ENCODE measurements around the gene RAB35. TPM values are rescaled to one million over a fixed set of nuclear protein-coding genes. Genes with fewer than 3 reads are reported as not detected.

The RAB35 gene
- polyA plus RNA-seq, 1 of the 3 experiments (the other 2 are of a cell fraction) = 41.8 TPM

DNA sequence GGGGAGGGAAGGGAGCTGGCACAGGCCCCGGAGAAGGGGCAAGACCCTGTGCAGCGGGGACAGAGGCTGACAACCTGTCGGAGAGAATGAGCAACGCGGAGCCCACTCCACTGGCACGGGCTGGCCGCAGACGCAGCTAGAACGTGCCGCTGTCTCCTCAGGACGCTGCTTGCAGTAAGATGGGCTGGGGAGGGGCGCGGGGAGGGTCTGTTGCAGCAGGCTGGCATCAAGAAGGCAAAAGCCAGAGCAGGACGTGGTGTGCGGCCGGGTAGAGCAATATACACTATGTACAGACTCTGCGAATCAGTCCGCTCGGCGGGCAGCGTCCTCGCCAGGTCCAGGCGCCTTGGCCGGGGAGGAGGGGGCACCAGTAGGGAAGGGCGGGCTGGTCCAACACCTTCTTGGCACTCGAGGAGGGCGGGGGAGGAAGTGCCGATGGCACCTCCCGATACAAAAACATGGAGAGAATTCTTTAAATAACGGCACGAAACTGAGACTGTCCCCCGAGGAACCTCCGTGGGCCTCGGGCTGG is 19.8 kb downstream of the RAB35 start:
- no peak overlapping the region for H3K4me3 ChIP-seq (ENCODE audit: low read depth in 2 of 2, low read length in 1 of 2)
- H3K27me3 ChIP-seq (ENCODE audit: insufficient read depth) = no peaks in the 10 kb centered on the region
- H4K20me1 ChIP-seq (ENCODE audit: insufficient read depth) = peaks cover 29% of the 10 kb centered on the region
- H3K36me3 ChIP-seq (replicated peaks in 1 of 2; ENCODE audit: control insufficient read depth in 1 of 2, insufficient read depth in 2 of 2, low read length in 1 of 2) = peaks cover 0 to 49% of the 10 kb centered on the region in 2 experiments
- no peak overlapping the region for H3K9ac ChIP-seq
- no peak overlapping the region for H2AFZ ChIP-seq (ENCODE audit: low read depth)
- no peaks in the 10 kb centered on the region for H3K9me3 ChIP-seq
- no peaks in the 10 kb centered on the region for H3K9me2 ChIP-seq
- no peak overlapping the region for H3K27ac ChIP-seq (ENCODE audit: low read depth in 2 of 2, low read length in 1 of 2)
- H3K79me2 ChIP-seq (ENCODE audit: insufficient read depth) = peaks cover 33% of the 10 kb centered on the region
- H3F3A ChIP-seq (replicated peaks; ENCODE audit: insufficient read depth) = no peaks in the 10 kb centered on the region
- WGBS (ENCODE audit: low lambda C conversion rate) = 93% methylated on average over 34 of the region's 34 CpGs
- POLR2A ChIA-PET = interaction anchor here (0.7 kb wide), 1 partner anchor 105 kb away, joined by 4 read pairs; no protein-coding TSS in a partner anchor
- H3K4me2 ChIP-seq = no peak overlapping the region
- H3K4me1 ChIP-seq (ENCODE audit: control insufficient read depth in 1 of 2, insufficient read depth in 2 of 2, low read depth in 1 of 2, low read length in 1 of 2) = peaks cover 0 to 64% of the 10 kb centered on the region in 2 experiments; a peak in 1 of 4 replicates
- TF ChIP-seq ELF1 (IDR thresholded peaks at IDR 0.05) (no peak), YY1 (IDR thresholded peaks at IDR 0.05; ENCODE audit: low read depth) (no peak), CHD2 (IDR thresholded peaks at IDR 0.05; ENCODE audit: low read length, partially characterized antibody) (no peak)
- TF ChIP-seq, protein P1, sequence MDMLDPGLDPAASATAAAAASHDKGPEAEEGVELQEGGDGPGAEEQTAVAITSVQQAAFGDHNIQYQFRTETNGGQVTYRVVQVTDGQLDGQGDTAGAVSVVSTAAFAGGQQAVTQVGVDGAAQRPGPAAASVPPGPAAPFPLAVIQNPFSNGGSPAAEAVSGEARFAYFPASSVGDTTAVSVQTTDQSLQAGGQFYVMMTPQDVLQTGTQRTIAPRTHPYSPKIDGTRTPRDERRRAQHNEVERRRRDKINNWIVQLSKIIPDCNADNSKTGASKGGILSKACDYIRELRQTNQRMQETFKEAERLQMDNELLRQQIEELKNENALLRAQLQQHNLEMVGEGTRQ (IDR thresholded peaks at IDR 0.05; ENCODE audit: borderline replicate concordance, low read depth, low read length) = no peak
- CTCF ChIA-PET = interaction anchor here (0.7 kb wide), 1 partner anchor 331 kb away, joined by 3 read pairs; no protein-coding TSS in a partner anchor
- DNase-seq = no peak

DNA sequence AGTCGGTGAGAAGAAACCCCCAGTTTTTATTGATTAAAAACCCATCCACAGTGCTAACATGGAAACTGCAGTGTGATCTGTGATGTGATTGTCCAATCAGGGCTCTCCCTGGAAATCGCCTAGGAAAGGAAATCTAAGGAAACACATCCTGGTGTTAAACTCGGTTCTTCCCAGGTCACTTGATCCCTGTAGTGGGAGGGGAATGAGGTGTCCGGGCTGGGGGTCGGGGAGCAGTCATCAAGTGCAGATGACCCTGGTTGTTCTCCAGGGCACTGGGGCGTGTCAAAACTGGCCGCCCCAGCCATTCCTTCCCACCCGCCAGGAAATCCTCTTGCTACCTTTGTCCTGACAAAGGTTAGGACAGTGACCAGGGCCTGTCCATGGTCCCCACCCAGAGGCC is 20.8 kb downstream of the RAB35 start:
- no peaks in the 10 kb centered on the region for H3K9me3 ChIP-seq
- no peaks in the 10 kb centered on the region for H3K9me2 ChIP-seq
- WGBS (ENCODE audit: low lambda C conversion rate) = 88% methylated on average over 2 of the region's 8 CpGs
- no peak for DNase-seq
- no peak overlapping the region for H2AFZ ChIP-seq (ENCODE audit: low read depth)
- H3K79me2 ChIP-seq (ENCODE audit: insufficient read depth) = peaks cover 23% of the 10 kb centered on the region
- H3F3A ChIP-seq (replicated peaks; ENCODE audit: insufficient read depth) = no peaks in the 10 kb centered on the region
- no peaks in the 10 kb centered on the region for H3K27me3 ChIP-seq (ENCODE audit: insufficient read depth)
- no peak overlapping the region for H3K4me2 ChIP-seq
- ChIA-PET POLR2A (no interaction called here), CTCF (interaction anchor here (2.3 kb wide), 1 partner anchor 15 kb away, joined by 7 read pairs; no protein-coding TSS in a partner anchor)
- H3K36me3 ChIP-seq (replicated peaks in 1 of 2; ENCODE audit: control insufficient read depth in 1 of 2, insufficient read depth in 2 of 2, low read length in 1 of 2) = peaks cover 0 to 51% of the 10 kb centered on the region in 2 experiments
- no peak overlapping the region for H3K4me3 ChIP-seq (ENCODE audit: low read depth in 2 of 2, low read length in 1 of 2)
- H3K4me1 ChIP-seq (ENCODE audit: control insufficient read depth in 1 of 2, insufficient read depth in 2 of 2, low read depth in 1 of 2, low read length in 1 of 2) = peaks cover 0 to 61% of the 10 kb centered on the region in 2 experiments; a peak in 1 of 4 replicates
- peaks cover 19% of the 10 kb centered on the region for H4K20me1 ChIP-seq (ENCODE audit: insufficient read depth)
- TF ChIP-seq, protein P2, sequence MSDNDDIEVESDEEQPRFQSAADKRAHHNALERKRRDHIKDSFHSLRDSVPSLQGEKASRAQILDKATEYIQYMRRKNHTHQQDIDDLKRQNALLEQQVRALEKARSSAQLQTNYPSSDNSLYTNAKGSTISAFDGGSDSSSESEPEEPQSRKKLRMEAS (IDR thresholded peaks at IDR 0.05; ENCODE audit: low read depth) = no peak
- TF ChIP-seq, protein P3, sequence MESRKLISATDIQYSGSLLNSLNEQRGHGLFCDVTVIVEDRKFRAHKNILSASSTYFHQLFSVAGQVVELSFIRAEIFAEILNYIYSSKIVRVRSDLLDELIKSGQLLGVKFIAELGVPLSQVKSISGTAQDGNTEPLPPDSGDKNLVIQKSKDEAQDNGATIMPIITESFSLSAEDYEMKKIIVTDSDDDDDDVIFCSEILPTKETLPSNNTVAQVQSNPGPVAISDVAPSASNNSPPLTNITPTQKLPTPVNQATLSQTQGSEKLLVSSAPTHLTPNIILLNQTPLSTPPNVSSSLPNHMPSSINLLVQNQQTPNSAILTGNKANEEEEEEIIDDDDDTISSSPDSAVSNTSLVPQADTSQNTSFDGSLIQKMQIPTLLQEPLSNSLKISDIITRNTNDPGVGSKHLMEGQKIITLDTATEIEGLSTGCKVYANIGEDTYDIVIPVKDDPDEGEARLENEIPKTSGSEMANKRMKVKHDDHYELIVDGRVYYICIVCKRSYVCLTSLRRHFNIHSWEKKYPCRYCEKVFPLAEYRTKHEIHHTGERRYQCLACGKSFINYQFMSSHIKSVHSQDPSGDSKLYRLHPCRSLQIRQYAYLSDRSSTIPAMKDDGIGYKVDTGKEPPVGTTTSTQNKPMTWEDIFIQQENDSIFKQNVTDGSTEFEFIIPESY (IDR thresholded peaks at IDR 0.05; ENCODE audit: borderline replicate concordance, low read depth) = no peak
- TF ChIP-seq, protein P4, sequence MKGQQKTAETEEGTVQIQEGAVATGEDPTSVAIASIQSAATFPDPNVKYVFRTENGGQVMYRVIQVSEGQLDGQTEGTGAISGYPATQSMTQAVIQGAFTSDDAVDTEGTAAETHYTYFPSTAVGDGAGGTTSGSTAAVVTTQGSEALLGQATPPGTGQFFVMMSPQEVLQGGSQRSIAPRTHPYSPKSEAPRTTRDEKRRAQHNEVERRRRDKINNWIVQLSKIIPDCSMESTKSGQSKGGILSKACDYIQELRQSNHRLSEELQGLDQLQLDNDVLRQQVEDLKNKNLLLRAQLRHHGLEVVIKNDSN (IDR thresholded peaks at IDR 0.05; ENCODE audit: borderline replicate concordance, low read depth) = no peak
- TF ChIP-seq FOSL2 (IDR thresholded peaks at IDR 0.05; ENCODE audit: borderline replicate concordance, low read depth) = no peak
- TF ChIP-seq POLR2AphosphoS5 (IDR thresholded peaks at IDR 0.05; ENCODE audit: low read depth, low read length) = no peak
- no peak for TF ChIP-seq FOXJ3 (CRISPR knock-in tag; IDR thresholded peaks at IDR 0.05)
- no peak for TF ChIP-seq MXI1 (IDR thresholded peaks at IDR 0.05; ENCODE audit: low read depth, low read length)
- TF ChIP-seq EP300 (IDR thresholded peaks at IDR 0.05; ENCODE audit: borderline replicate concordance in 1 of 2, low read depth in 1 of 2, low read length in 1 of 2) = no peak
- TF ChIP-seq NFIC (IDR thresholded peaks at IDR 0.05; ENCODE audit: borderline replicate concordance) = no peak
- H3K9ac ChIP-seq = no peak overlapping the region
- peak overlapping the region in 1 of 2 experiments; percentile 96; a peak in 1 of 4 replicates for H3K27ac ChIP-seq (ENCODE audit: low read depth in 2 of 2, low read length in 1 of 2)

All from SK-N-SH (cell line).